ENCODE measurements around the gene ME2. TPM values are rescaled to one million over a fixed set of nuclear protein-coding genes. Genes with fewer than 3 reads are reported as not detected.
A peak's percentile ranks its signal among the peaks of the same experiment; 100 is the strongest.

Gene ME2
- total and polyA plus RNA-seq, 2 of the 8 experiments (the other 6 are each of a cell fraction or from before 2014, with no cell fraction given), result 54.7 to 66.9 TPM

DNA sequence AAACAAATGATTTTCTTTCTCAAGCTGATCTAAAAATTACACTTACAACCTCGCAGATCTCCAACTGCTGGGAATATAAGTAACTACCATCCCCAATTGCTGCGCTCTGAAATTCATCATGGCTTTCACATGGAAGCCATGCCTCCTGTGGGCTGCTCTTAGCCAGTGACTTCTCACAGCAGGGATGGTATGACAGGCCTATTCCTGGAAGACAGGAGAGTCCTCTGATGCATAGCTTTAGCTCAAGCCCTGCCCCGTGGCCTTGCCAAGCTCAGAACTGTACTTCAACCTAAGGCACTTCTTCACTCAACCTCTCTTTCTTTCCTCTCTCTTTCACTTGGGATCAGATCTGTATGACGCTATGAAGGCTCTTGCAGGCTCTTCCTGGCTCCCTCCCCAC is 76.3 kb downstream of the ME2 start:
- Histone ChIP-seq H2BK15ac (ENCODE audit: low read length) (no peak overlapping the region), H2BK12ac (ENCODE audit: low read depth, low read length) (no peak overlapping the region), H3K56ac (replicated peaks; ENCODE audit: insufficient read length, low read depth, low read length) (no peak overlapping the region), H2BK120ac (replicated peaks; ENCODE audit: low read depth, low read length) (no peak overlapping the region), H3K4me3 (ENCODE audit: extremely low read depth in 1 of 4, insufficient read depth in 2 of 4, low read depth in 3 of 4, low read length in 4 of 4) (no peak overlapping the region), H3K36me3 (ENCODE audit: control insufficient read depth in 2 of 4, insufficient read depth in 4 of 4, low read length in 3 of 4) (no peaks in the 10 kb centered on the region), H2AK5ac (ENCODE audit: low read depth, low read length) (no peak overlapping the region), H3K4me2 (ENCODE audit: insufficient read depth in 1 of 2, low read depth in 2 of 2, low read length in 2 of 2) (peak overlapping the region in 1 of 2 experiments; percentile 38; a peak in 1 of 4 replicates), H3K9ac (replicated peaks in 1 of 4; ENCODE audit: extremely low read depth in 1 of 4, low read depth in 3 of 4, low read length in 3 of 4) (no peak overlapping the region), H4K20me1 (replicated peaks in 1 of 2; ENCODE audit: control insufficient read depth in 1 of 2, insufficient read depth in 2 of 2, low read length in 2 of 2) (no peaks in the 10 kb centered on the region), H4K8ac (ENCODE audit: extremely low read depth, insufficient read depth, low read length) (no peak overlapping the region), H3K23ac (ENCODE audit: insufficient read length) (no peak overlapping the region), H3K9me3 (ENCODE audit: insufficient read depth in 2 of 2, low read depth in 1 of 2, low read length in 1 of 2) (no peaks in the 10 kb centered on the region), H3K23me2 (ENCODE audit: low read depth, low read length) (no peaks in the 10 kb centered on the region), H3K79me1 (ENCODE audit: low read depth, low read length) (no peaks in the 10 kb centered on the region), H3K4me1 (replicated peaks in 1 of 4; ENCODE audit: control insufficient read depth in 3 of 4, insufficient read depth in 4 of 4, low read length in 3 of 4) (peaks cover 0 to 2% (median 0%) of the 10 kb centered on the region in 4 experiments; a peak in 2 of 7 replicates), H3K79me2 (ENCODE audit: control insufficient read depth in 1 of 2, insufficient read depth in 2 of 2, low read length in 2 of 2) (no peaks in the 10 kb centered on the region), H3K4ac (replicated peaks; ENCODE audit: insufficient read length, low read depth, low read length) (no peak overlapping the region), H4K91ac (replicated peaks; ENCODE audit: insufficient read length, low read length) (no peak overlapping the region), H3K27ac (ENCODE audit: low read depth, low read length) (no peak overlapping the region), H3K18ac (ENCODE audit: extremely low read depth, low read length) (no peak overlapping the region), H4K5ac (ENCODE audit: insufficient read length, low read depth, low read length) (no peak overlapping the region), H3K27me3 (replicated peaks in 1 of 4; ENCODE audit: control insufficient read depth in 3 of 4, extremely low read depth in 1 of 4, insufficient read depth in 3 of 4, low read length in 3 of 4) (no peaks in the 10 kb centered on the region), H2BK5ac (ENCODE audit: low read depth, low read length) (no peak overlapping the region), H2AFZ (ENCODE audit: low read length) (no peak overlapping the region; the same call in 1 of the 2 replicates), H2BK20ac (ENCODE audit: low read length) (no peak overlapping the region), H3K14ac (ENCODE audit: insufficient read length) (no peak overlapping the region)
- WGBS, 2 experiments (ENCODE audit: extremely low coverage in 1 of 2, insufficient coverage in 1 of 2, insufficient read length in 1 of 2, insufficient replicate concordance in 2 of 2, low coverage in 1 of 2, low lambda C conversion rate in 2 of 2, missing lambda C conversion rate in 1 of 2), result 65% methylated on average over 4 of the region's 4 CpGs; no CpG with 5 or more reads in 1 of the 2 experiments
- DNase-seq (ENCODE audit: low read depth in 1 of 2, low spot score in 2 of 2), result no peak
- POLR2A ChIA-PET (ENCODE audit: partially characterized antibody), result interaction anchor here (0.8 to 2.7 kb wide), 2 partner anchors 12 to 89 kb away, joined by 3 to 14 read pairs; partner anchors contain the start of gene ELAC1
- CTCF ChIA-PET (ENCODE audit: partially characterized antibody), result interaction anchor here (0.9 to 2.0 kb wide), 2 partner anchors 12 to 36 kb away, joined by 5 read pairs; partner anchors contain the start of gene ELAC1
- peak; percentile 7 for FAIRE-seq
- TF ChIP-seq POU5F1 (IDR thresholded peaks at IDR 0.05; ENCODE audit: low read depth, low read length), result no peak
- TF ChIP-seq KDM1A (IDR thresholded peaks at IDR 0.05; ENCODE audit: borderline replicate concordance, low read length), result no peak
- no peak for TF ChIP-seq PHF8 (conservative IDR thresholded peaks at IDR 0.05; ENCODE audit: low read depth, low read length)
- no peak for TF ChIP-seq CHD1 (IDR thresholded peaks at IDR 0.05; ENCODE audit: low read depth, low read length)
- no peak for TF ChIP-seq JUND (IDR thresholded peaks at IDR 0.05; ENCODE audit: low read length)
- TF ChIP-seq, protein P1, sequence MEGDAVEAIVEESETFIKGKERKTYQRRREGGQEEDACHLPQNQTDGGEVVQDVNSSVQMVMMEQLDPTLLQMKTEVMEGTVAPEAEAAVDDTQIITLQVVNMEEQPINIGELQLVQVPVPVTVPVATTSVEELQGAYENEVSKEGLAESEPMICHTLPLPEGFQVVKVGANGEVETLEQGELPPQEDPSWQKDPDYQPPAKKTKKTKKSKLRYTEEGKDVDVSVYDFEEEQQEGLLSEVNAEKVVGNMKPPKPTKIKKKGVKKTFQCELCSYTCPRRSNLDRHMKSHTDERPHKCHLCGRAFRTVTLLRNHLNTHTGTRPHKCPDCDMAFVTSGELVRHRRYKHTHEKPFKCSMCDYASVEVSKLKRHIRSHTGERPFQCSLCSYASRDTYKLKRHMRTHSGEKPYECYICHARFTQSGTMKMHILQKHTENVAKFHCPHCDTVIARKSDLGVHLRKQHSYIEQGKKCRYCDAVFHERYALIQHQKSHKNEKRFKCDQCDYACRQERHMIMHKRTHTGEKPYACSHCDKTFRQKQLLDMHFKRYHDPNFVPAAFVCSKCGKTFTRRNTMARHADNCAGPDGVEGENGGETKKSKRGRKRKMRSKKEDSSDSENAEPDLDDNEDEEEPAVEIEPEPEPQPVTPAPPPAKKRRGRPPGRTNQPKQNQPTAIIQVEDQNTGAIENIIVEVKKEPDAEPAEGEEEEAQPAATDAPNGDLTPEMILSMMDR (IDR thresholded peaks at IDR 0.05; ENCODE audit: control extremely low read depth in 1 of 3, insufficient read depth in 1 of 3, low read depth in 1 of 3, low read length in 3 of 3), result no peak
- no peak for TF ChIP-seq SIN3A (conservative IDR thresholded peaks at IDR 0.05 in 1 of 2, IDR thresholded peaks at IDR 0.05 in 1 of 2; ENCODE audit: low read depth in 1 of 2, low read length in 2 of 2)
- TF ChIP-seq RBBP5 (IDR thresholded peaks at IDR 0.05; ENCODE audit: borderline replicate concordance, low read depth, low read length), result no peak
- TF ChIP-seq MAX (IDR thresholded peaks at IDR 0.05), result no peak
- no peak for TF ChIP-seq CBX8 (IDR thresholded peaks at IDR 0.05; ENCODE audit: borderline replicate concordance, low read depth, low read length)

Measured in H1 (cell line).